ENCODE measurements around the gene PGAM1. TPM values are rescaled to one million over a fixed set of nuclear protein-coding genes. Genes with fewer than 3 reads are reported as not detected.

Gene PGAM1
- total and polyA plus RNA-seq, 4 experiments from 2014 or later = 95.7 to 371 (median 201) TPM

DNA sequence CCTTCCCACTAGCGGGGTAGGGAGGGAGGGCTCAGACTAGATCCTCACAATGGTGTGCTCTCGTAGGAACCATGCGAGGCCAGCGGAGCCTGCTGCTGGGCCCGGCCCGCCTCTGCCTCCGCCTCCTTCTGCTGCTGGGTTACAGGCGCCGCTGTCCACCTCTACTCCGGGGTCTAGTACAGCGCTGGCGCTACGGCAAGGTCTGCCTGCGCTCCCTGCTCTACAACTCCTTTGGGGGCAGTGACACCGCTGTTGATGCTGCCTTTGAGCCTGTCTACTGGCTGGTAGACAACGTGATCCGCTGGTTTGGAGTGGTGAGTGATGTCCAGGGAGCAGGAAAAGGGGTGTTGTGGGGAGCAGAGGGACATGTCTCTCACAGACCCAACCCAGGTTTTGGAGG, 25.6 kb downstream of the PGAM1 start:
- no peak overlapping the region for H3K4me3 Mint-ChIP-seq
- H3K4me1 ChIP-seq (ENCODE audit: insufficient read depth, low read length) = peaks cover 20% of the 10 kb centered on the region
- H3K36me3 ChIP-seq (ENCODE audit: insufficient read depth, low read length) = peaks cover 22% of the 10 kb centered on the region
- H3K9me3 ChIP-seq (ENCODE audit: control insufficient read depth in 1 of 2, low read length in 2 of 2) = no peaks in the 10 kb centered on the region
- CTCF ChIA-PET (ENCODE audit: partially characterized antibody) = interaction anchor here (0.8 kb wide), 1 partner anchor 10 kb away, joined by 3 read pairs; no protein-coding TSS in a partner anchor
- intact Hi-C loops (cut with micrococcal nuclease) = no loop called here
- H3K27ac Mint-ChIP-seq = peak overlapping the region in 1 of 7 donors; percentile 15
- H3K4me3 ChIP-seq (ENCODE audit: low read length in 2 of 2) = no peak overlapping the region
- peaks cover 0 to 3% (median 0%) of the 10 kb centered on the region in 8 donors for H3K9me3 Mint-ChIP-seq
- no peak for DNase-seq
- H3K4me1 Mint-ChIP-seq = peaks cover 15 to 47% (median 35%) of the 10 kb centered on the region in 4 donors
- H3K27me3 Mint-ChIP-seq = no peaks in the 10 kb centered on the region
- H3K27ac ChIP-seq (ENCODE audit: low read depth, low read length) = no peak overlapping the region
- POLR2A ChIA-PET (ENCODE audit: partially characterized antibody) = interaction anchor here (0.8 kb wide), 1 partner anchor 47 kb away, joined by 3 read pairs; the partner anchor contains the start of genes MMS19 and UBTD1
- no peaks in the 10 kb centered on the region for H3K27me3 ChIP-seq (ENCODE audit: insufficient read depth, low read length)
- H3K36me3 Mint-ChIP-seq = peaks cover 3 to 35% of the 10 kb centered on the region in 2 donors

DNA sequence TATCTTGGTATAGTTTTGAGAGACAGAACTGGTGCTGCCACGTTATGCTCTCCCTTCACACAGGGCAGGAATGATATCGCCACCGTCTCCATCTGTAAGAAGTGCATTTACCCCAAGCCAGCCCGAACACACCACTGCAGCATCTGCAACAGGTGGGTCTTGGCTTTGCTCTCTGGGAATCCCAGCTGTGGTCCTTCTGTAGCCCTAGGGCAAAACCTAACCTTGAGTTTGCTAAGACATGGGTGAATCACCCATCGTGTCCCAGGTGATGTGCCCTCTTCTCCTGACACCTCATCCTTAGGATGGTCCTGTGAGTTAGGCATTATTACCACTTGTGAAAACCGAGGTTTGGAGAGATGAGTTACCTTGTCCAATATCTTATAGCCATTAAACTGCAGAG, 26.4 kb downstream of the PGAM1 start:
- peak overlapping the region in 2 of 7 donors; percentile 48 to 70 for H3K27ac Mint-ChIP-seq

DNA sequence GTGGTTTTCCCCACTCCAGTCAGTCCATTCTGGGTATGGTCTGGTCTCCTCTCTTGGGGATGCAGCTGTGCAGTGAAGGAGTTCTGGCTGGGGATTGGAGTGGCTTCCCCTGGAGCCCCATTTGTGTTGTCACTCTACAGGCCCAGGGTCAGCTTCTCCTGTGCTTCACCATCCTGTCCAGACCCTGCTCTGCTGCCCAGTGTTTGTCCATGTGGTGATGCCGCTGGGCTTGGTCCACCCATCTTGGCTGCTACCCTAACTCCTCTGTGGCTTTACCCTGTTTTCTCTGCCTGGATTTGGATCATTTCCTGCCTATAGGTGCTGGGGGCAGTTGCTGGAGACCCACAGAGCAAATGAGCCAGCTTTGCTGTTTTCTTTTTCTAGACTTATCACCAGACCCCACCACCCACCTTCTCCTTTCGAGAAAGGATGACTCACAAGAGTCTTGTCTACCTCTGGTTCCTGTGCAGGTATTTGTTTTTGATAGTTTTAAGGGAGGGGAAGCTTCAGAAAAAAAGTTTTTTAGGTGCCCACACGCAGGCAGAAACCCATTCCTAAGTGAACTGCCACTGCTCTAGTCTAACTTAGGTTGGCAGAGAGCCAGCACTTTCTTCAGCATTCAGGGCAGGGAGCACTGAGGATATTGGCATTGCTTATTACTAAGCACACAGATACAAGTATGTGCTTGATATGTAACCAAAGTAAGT, 28.5 kb downstream of the PGAM1 start:
- Histone ChIP-seq H3K4me3 (ENCODE audit: low read length in 2 of 2) (no peak overlapping the region), H3K9me3 (ENCODE audit: control insufficient read depth in 1 of 2, low read length in 2 of 2) (no peaks in the 10 kb centered on the region), H3K27ac (ENCODE audit: low read depth, low read length) (no peak overlapping the region), H3K27me3 (ENCODE audit: insufficient read depth, low read length) (no peaks in the 10 kb centered on the region), H3K36me3 (ENCODE audit: insufficient read depth, low read length) (peaks cover 42% of the 10 kb centered on the region), H3K4me1 (ENCODE audit: insufficient read depth, low read length) (peaks cover 3% of the 10 kb centered on the region)
- Mint-ChIP-seq H3K27ac (peak overlapping the region; percentile 29 to 89 (median 72)), H3K4me1 (peaks cover 10 to 24% (median 17%) of the 10 kb centered on the region in 4 donors), H3K9me3 (no peaks in the 10 kb centered on the region), H3K4me3 (peak overlapping the region in 1 of 8 donors; percentile 5), H3K36me3 (peaks cover 18 to 59% of the 10 kb centered on the region in 2 donors), H3K27me3 (no peaks in the 10 kb centered on the region)
- intact Hi-C loops (cut with micrococcal nuclease) = no loop called here
- CTCF ChIA-PET (ENCODE audit: partially characterized antibody) = interaction anchor here (0.9 to 2.3 kb wide), 2 partner anchors 11 to 98 kb away, joined by 3 to 14 read pairs; no protein-coding TSS in a partner anchor
- POLR2A ChIA-PET (ENCODE audit: partially characterized antibody) = interaction anchor here (0.8 to 1.8 kb wide), 2 partner anchors 10 to 11 kb away, joined by 3 to 5 read pairs; no protein-coding TSS in a partner anchor
- no peak for DNase-seq

More for the DNA sequence above, 26.4 kb downstream of the PGAM1 start:
- intact Hi-C loops (cut with micrococcal nuclease) = no loop called here
- Histone ChIP-seq H3K9me3 (ENCODE audit: control insufficient read depth in 1 of 2, low read length in 2 of 2) (no peaks in the 10 kb centered on the region), H3K27me3 (ENCODE audit: insufficient read depth, low read length) (no peaks in the 10 kb centered on the region), H3K4me1 (ENCODE audit: insufficient read depth, low read length) (peaks cover 13% of the 10 kb centered on the region), H3K4me3 (ENCODE audit: low read length in 2 of 2) (no peak overlapping the region), H3K36me3 (ENCODE audit: insufficient read depth, low read length) (peaks cover 28% of the 10 kb centered on the region), H3K27ac (ENCODE audit: low read depth, low read length) (no peak overlapping the region)
- Mint-ChIP-seq H3K4me1 (peaks cover 15 to 39% (median 29%) of the 10 kb centered on the region in 4 donors), H3K9me3 (no peaks in the 10 kb centered on the region), H3K4me3 (no peak overlapping the region), H3K27me3 (no peaks in the 10 kb centered on the region), H3K36me3 (peaks cover 3 to 42% of the 10 kb centered on the region in 2 donors)
- no peak for DNase-seq
- ChIA-PET CTCF (ENCODE audit: partially characterized antibody) (interaction anchor here (0.8 to 2.3 kb wide), 3 partner anchors 9 to 38 kb away, joined by 3 to 14 read pairs (median 3); no protein-coding TSS in a partner anchor), POLR2A (ENCODE audit: partially characterized antibody) (interaction anchor here (0.8 to 1.3 kb wide), 3 partner anchors 19 to 46 kb away, joined by 3 read pairs; partner anchors contain the start of genes MMS19 and UBTD1)

DNA sequence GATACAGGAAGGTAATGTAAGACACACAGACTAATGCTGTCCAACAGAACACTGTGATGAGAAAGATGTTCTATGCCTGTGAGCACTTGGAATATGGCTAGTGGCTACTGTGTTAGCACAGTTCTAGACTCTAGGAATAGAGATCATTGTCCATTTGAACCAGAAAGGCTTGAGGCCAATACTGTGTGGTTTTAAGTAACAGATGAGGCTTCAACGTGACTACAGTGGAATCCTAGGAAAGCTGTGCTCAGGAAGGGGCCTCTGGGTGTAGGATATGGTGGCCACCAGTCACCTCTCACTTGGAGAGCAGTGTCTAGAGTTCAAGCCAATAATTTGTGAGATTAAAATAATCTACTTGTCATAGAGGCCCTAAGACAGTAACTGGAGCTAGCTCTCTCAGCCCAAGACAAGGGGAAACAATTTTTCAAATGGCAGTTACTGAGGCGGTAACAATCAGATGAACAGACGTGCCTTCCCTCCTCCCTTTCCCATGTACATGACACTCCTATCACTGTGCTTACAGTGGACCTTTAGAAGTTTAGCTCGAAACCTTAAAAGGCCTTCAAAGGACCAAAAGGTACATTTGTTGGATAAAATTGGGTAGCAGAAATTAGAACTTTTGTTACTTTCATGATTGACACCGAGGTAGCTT, 30.2 kb downstream of the PGAM1 start:
- Histone ChIP-seq H3K9me3 (ENCODE audit: control insufficient read depth in 1 of 2, low read length in 2 of 2) (no peaks in the 10 kb centered on the region), H3K27ac (ENCODE audit: low read depth, low read length) (no peak overlapping the region), H3K27me3 (ENCODE audit: insufficient read depth, low read length) (no peaks in the 10 kb centered on the region), H3K4me3 (ENCODE audit: low read length in 2 of 2) (no peak overlapping the region), H3K36me3 (ENCODE audit: insufficient read depth, low read length) (peaks cover 59% of the 10 kb centered on the region), H3K4me1 (ENCODE audit: insufficient read depth, low read length) (no peaks in the 10 kb centered on the region)
- intact Hi-C loops (cut with micrococcal nuclease) = no loop called here
- no peak for DNase-seq
- H3K27me3 Mint-ChIP-seq = no peaks in the 10 kb centered on the region
- H3K4me3 Mint-ChIP-seq = no peak overlapping the region
- ChIA-PET POLR2A (ENCODE audit: partially characterized antibody) (interaction anchor here (1.1 kb wide), 1 partner anchor 10 kb away, joined by 4 read pairs; no protein-coding TSS in a partner anchor), CTCF (ENCODE audit: partially characterized antibody) (interaction anchor here (1.0 kb wide), 1 partner anchor 48 kb away, joined by 3 read pairs; no protein-coding TSS in a partner anchor)
- H3K9me3 Mint-ChIP-seq = no peaks in the 10 kb centered on the region
- H3K36me3 Mint-ChIP-seq = peaks cover 30 to 71% of the 10 kb centered on the region in 2 donors
- H3K27ac Mint-ChIP-seq = peak overlapping the region in 3 of 7 donors; percentile 2 to 42 (median 32)
- H3K4me1 Mint-ChIP-seq = peaks cover 4 to 15% (median 8%) of the 10 kb centered on the region in 4 donors

GRCh38 chr10:97456686-97457065, 30.7 kb downstream of the PGAM1 start:
- no peak overlapping the region for H3K27ac ChIP-seq (ENCODE audit: low read depth, low read length)
- no peak for DNase-seq
- Mint-ChIP-seq H3K27ac (peak overlapping the region in 3 of 7 donors; percentile 32 to 64 (median 42)), H3K27me3 (no peaks in the 10 kb centered on the region), H3K9me3 (no peaks in the 10 kb centered on the region), H3K36me3 (peaks cover 33 to 76% of the 10 kb centered on the region in 2 donors), H3K4me3 (no peak overlapping the region), H3K4me1 (peaks cover 4 to 15% (median 6%) of the 10 kb centered on the region in 4 donors)
- H3K4me3 ChIP-seq (ENCODE audit: low read length in 2 of 2) = no peak overlapping the region
- H3K36me3 ChIP-seq (ENCODE audit: insufficient read depth, low read length) = peaks cover 64% of the 10 kb centered on the region
- CTCF ChIA-PET (ENCODE audit: partially characterized antibody) = no interaction called here
- POLR2A ChIA-PET (ENCODE audit: partially characterized antibody) = interaction anchor here (1.1 kb wide), 1 partner anchor 10 kb away, joined by 4 read pairs; no protein-coding TSS in a partner anchor
- no peaks in the 10 kb centered on the region for H3K9me3 ChIP-seq (ENCODE audit: control insufficient read depth in 1 of 2, low read length in 2 of 2)
- no peaks in the 10 kb centered on the region for H3K4me1 ChIP-seq (ENCODE audit: insufficient read depth, low read length)
- no peaks in the 10 kb centered on the region for H3K27me3 ChIP-seq (ENCODE audit: insufficient read depth, low read length)
- intact Hi-C loops (cut with micrococcal nuclease) = no loop called here

DNA sequence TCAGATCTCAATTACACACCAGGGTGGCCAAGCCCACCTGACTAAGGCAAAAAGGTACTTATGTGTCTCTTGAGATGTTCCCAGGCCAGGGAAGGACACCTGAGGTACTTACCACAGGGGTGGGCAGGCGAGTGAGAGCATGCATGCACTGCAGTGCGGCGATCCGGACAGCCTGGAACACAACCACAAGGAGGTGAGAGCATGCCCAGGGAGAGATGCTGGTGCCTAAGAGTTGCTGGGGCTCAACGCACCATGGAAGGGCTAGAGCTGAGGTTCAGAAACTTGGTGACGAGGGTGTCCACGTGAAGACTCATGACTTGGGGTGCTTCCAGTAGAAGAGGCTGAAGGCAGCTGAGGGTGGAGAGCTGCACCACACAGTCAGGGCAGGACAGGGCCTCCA, 33.1 kb downstream of the PGAM1 start:
- Mint-ChIP-seq H3K27ac (peak overlapping the region in 2 of 7 donors; percentile 17 to 23), H3K36me3 (peaks cover 46 to 88% of the 10 kb centered on the region in 2 donors), H3K4me1 (peaks cover 2 to 8% (median 4%) of the 10 kb centered on the region in 4 donors), H3K4me3 (no peak overlapping the region), H3K27me3 (no peaks in the 10 kb centered on the region), H3K9me3 (no peaks in the 10 kb centered on the region)
- no peaks in the 10 kb centered on the region for H3K9me3 ChIP-seq (ENCODE audit: control insufficient read depth in 1 of 2, low read length in 2 of 2)
- DNase-seq = no peak
- H3K4me1 ChIP-seq (ENCODE audit: insufficient read depth, low read length) = no peaks in the 10 kb centered on the region
- POLR2A ChIA-PET (ENCODE audit: partially characterized antibody) = interaction anchor here (0.7 kb wide), 1 partner anchor 198 kb away, joined by 3 read pairs; no protein-coding TSS in a partner anchor
- no peaks in the 10 kb centered on the region for H3K27me3 ChIP-seq (ENCODE audit: insufficient read depth, low read length)
- intact Hi-C loops (cut with micrococcal nuclease) = no loop called here
- no peak overlapping the region for H3K27ac ChIP-seq (ENCODE audit: low read depth, low read length)
- CTCF ChIA-PET (ENCODE audit: partially characterized antibody) = no interaction called here
- H3K4me3 ChIP-seq (ENCODE audit: low read length in 2 of 2) = no peak overlapping the region
- H3K36me3 ChIP-seq (ENCODE audit: insufficient read depth, low read length) = peaks cover 73% of the 10 kb centered on the region

All from CD4-positive, alpha-beta memory T cell (primary cell).